Measurements from ENCODE around the gene NGEF.

GRCh38 chr2:233059797-233060500 lies 46.9 kb upstream of the NGEF start, which contains the start of gene INPP5D:
- TF ChIP-seq, protein P1, sequence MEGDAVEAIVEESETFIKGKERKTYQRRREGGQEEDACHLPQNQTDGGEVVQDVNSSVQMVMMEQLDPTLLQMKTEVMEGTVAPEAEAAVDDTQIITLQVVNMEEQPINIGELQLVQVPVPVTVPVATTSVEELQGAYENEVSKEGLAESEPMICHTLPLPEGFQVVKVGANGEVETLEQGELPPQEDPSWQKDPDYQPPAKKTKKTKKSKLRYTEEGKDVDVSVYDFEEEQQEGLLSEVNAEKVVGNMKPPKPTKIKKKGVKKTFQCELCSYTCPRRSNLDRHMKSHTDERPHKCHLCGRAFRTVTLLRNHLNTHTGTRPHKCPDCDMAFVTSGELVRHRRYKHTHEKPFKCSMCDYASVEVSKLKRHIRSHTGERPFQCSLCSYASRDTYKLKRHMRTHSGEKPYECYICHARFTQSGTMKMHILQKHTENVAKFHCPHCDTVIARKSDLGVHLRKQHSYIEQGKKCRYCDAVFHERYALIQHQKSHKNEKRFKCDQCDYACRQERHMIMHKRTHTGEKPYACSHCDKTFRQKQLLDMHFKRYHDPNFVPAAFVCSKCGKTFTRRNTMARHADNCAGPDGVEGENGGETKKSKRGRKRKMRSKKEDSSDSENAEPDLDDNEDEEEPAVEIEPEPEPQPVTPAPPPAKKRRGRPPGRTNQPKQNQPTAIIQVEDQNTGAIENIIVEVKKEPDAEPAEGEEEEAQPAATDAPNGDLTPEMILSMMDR (conservative IDR thresholded peaks at IDR 0.05; ENCODE audit: low read depth, low read length): no peak
- TF ChIP-seq EZH2phosphoT487 (IDR thresholded peaks at IDR 0.05; ENCODE audit: borderline replicate concordance, low read length): no peak
